ENCODE data around the gene SLC41A2. TPM values are rescaled to one million over a fixed set of nuclear protein-coding genes. Genes with fewer than 3 reads are reported as not detected.

The SLC41A2 gene
- total RNA-seq, 2 experiments from 2014 or later, result 7.9 to 11.1 TPM

DNA sequence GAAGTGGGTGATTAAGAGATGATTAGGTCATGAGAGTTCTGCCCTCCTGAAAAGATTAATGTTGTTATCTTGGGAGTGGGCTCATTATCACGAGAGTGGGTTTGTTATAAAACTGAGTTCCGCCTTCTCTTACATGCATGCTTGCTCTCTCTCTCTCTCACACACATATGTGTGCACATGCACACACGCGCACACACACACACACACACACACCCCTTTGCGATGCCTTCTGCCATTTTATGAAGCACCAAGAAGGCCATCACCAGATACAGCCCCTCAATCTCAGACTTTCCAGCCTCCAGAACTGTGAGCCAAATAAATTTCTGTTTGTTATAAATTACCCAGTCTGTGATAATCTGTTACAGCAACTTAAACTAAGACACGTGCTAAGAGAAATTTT is 5.7 kb upstream of the SLC41A2 start:
- ChIA-PET POLR2A (no interaction called here), CTCF (no interaction called here)
- intact Hi-C loops (cut with DNase I, micrococcal nuclease), result no loop called here
- Mint-ChIP-seq H3K4me3 (no peak overlapping the region), H3K27me3 (peaks cover 20% of the 10 kb centered on the region), H3K9me3 (ENCODE audit: low read depth) (no peaks in the 10 kb centered on the region), H3K36me3 (ENCODE audit: low read depth) (no peaks in the 10 kb centered on the region), H3K4me1 (peaks cover 14% of the 10 kb centered on the region), H3K27ac (no peak overlapping the region)
- ATAC-seq (no peak), DNase-seq (no peak)

- no peak for DNase-seq
- no peak overlapping the region for H3K4me3 Mint-ChIP-seq
- ChIA-PET CTCF (interaction anchor here (0.6 to 1.3 kb wide), 3 partner anchors 93 to 579 kb away, joined by 3 to 4 read pairs (median 4); no protein-coding TSS in a partner anchor), POLR2A (no interaction called here)
- H3K27ac Mint-ChIP-seq, result no peak overlapping the region
- no peak for ATAC-seq
- H3K9me3 Mint-ChIP-seq (ENCODE audit: low read depth), result no peaks in the 10 kb centered on the region
- H3K4me1 Mint-ChIP-seq, result peaks cover 27% of the 10 kb centered on the region
- intact Hi-C loops (cut with DNase I, micrococcal nuclease), result no loop called here
- H3K36me3 Mint-ChIP-seq (ENCODE audit: low read depth), result no peaks in the 10 kb centered on the region
- peaks cover 27% of the 10 kb centered on the region for H3K27me3 Mint-ChIP-seq
These were observed 2.4 kb upstream of the SLC41A2 start for GRCh38 chr12:104960464-104960863.

DNA sequence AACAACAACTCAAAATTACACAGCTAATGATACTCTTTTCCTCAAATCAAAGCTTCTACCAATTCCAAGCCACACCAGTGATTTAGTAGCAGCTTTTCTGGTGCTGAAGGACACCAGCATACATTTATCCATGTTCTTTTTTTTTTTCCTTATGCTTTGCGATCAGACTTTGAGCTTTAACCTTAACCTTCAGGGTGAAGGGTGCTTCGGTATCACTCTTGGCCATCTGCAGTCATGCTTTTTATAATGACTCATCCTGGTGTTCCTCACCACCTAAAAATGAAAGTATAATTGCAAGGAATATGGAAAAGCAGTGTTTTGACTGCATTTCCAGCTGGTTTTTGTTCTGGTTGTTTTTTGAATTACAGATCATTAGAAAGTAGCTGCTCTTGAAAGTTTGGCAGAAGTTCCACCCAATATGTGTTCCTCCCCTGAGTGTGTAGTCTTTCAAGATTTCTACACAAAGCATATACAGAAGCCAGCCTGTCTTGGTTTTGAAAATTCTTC is 1.3 kb upstream of the SLC41A2 start:
- no peak for ATAC-seq
- H3K4me1 Mint-ChIP-seq, result peaks cover 27% of the 10 kb centered on the region
- ChIA-PET POLR2A (interaction anchor here (0.6 kb wide), 1 partner anchor 15 kb away, joined by 4 read pairs; no protein-coding TSS in a partner anchor), CTCF (interaction anchor here (0.5 to 1.9 kb wide), 14 partner anchors 8 to 942 kb away, joined by 3 to 7 read pairs (median 4); no protein-coding TSS in a partner anchor)
- peak overlapping the region; percentile 92 for H3K27ac Mint-ChIP-seq
- peak overlapping the region; percentile 82 for H3K4me3 Mint-ChIP-seq
- no peak for DNase-seq
- peaks cover 27% of the 10 kb centered on the region for H3K27me3 Mint-ChIP-seq
- no peaks in the 10 kb centered on the region for H3K36me3 Mint-ChIP-seq (ENCODE audit: low read depth)
- intact Hi-C loops (cut with DNase I, micrococcal nuclease), result loop anchor here (1.0 to 10.0 kb wide), 9 partner anchors 75 to 822 kb away; partner anchors contain the start of genes CHST11 (in 2 of the 2), APPL2 (in 1 of the 2), NFYB (in 1 of the 2) and WASHC4 (in 1 of the 2)
- H3K9me3 Mint-ChIP-seq (ENCODE audit: low read depth), result no peaks in the 10 kb centered on the region

GRCh38 chr12:104958805-104959334 is 780 bp upstream of the SLC41A2 start:
- Mint-ChIP-seq H3K27ac (peak overlapping the region; percentile 92), H3K9me3 (ENCODE audit: low read depth) (no peaks in the 10 kb centered on the region), H3K36me3 (ENCODE audit: low read depth) (no peaks in the 10 kb centered on the region), H3K4me1 (peaks cover 27% of the 10 kb centered on the region), H3K27me3 (peaks cover 27% of the 10 kb centered on the region), H3K4me3 (peak overlapping the region; percentile 82)
- POLR2A ChIA-PET, result interaction anchor here (0.6 kb wide), 1 partner anchor 16 kb away, joined by 4 read pairs; no protein-coding TSS in a partner anchor
- CTCF ChIA-PET, result interaction anchor here (0.7 to 1.9 kb wide), 12 partner anchors 8 to 577 kb away, joined by 3 to 7 read pairs (median 4); no protein-coding TSS in a partner anchor
- DNase-seq (peak; percentile 16), ATAC-seq (no peak)
- intact Hi-C loops (cut with DNase I, micrococcal nuclease), result loop anchor here (1.0 to 10.0 kb wide), 14 partner anchors 27 to 1118 kb away; partner anchors contain the start of genes CHST11 (in 2 of the 2), NOPCHAP1 (in 2 of the 2), WASHC4 (in 2 of the 2) and APPL2 (in 1 of the 2)

- Mint-ChIP-seq H3K36me3 (ENCODE audit: low read depth) (no peaks in the 10 kb centered on the region), H3K4me3 (peak overlapping the region; percentile 75), H3K27ac (peak overlapping the region; percentile 30), H3K9me3 (ENCODE audit: low read depth) (no peaks in the 10 kb centered on the region), H3K27me3 (peaks cover 20% of the 10 kb centered on the region), H3K4me1 (peaks cover 27% of the 10 kb centered on the region)
- DNase-seq, result peak; percentile 61
- peak; percentile 34 for ATAC-seq
- ChIA-PET POLR2A (no interaction called here), CTCF (interaction anchor here (0.6 to 1.1 kb wide), 2 partner anchors 97 to 229 kb away, joined by 3 to 4 read pairs; no protein-coding TSS in a partner anchor)
- intact Hi-C loops (cut with DNase I, micrococcal nuclease), result loop anchor here (1.0 to 10.0 kb wide), 5 partner anchors 27 to 820 kb away; partner anchors contain the start of genes APPL2 (in 1 of the 2), NFYB (in 1 of the 2) and WASHC4 (in 1 of the 2)
These were observed 430 bp downstream of the SLC41A2 start for GRCh38 chr12:104957719-104958000.

DNA sequence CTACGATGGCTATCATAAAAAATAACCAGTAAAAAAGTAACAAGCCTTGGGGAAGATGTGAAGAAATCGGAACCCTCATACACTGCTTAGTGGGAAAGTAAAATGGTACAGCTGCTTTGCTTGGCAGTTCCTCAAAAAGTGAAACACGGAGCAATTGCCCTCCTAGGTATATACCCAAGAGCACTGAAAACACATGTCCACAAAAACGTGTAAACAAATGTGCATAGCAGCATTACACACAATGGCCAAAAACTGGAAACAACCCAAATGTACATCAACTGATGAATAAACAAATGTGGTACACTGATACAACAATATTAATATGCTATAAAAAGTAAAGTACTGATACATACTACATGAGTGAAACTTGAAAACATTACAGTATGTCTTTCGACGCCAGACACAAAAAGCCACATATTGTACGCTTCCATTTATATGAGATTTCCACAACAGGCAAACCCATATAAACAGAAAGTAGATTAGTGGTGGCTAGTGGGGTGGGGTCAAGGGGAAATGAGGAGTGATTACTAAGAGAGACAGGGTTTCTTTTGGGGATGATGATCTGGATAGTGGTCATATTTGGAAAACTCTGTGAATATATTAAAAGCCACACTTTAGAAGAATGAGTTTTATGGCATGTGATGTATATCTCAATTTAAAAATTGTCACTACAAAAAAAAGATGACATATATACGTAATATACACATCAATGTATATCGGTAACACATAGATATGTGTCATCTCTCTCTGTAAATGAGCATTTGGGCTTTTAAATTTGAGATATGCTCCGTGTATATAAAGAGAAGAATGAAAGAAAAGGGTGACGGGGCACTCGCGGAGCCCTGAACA is 996 bp downstream of the SLC41A2 start:
- DNase-seq (no peak), ATAC-seq (peak; percentile 4)
- intact Hi-C loops (cut with DNase I, micrococcal nuclease), result loop anchor here (1.0 to 10.0 kb wide), 5 partner anchors 27 to 820 kb away; partner anchors contain the start of genes APPL2 (in 1 of the 2), NFYB (in 1 of the 2) and WASHC4 (in 1 of the 2)
- Mint-ChIP-seq H3K4me1 (peaks cover 27% of the 10 kb centered on the region), H3K36me3 (ENCODE audit: low read depth) (no peaks in the 10 kb centered on the region), H3K9me3 (ENCODE audit: low read depth) (no peaks in the 10 kb centered on the region), H3K4me3 (peak overlapping the region; percentile 75), H3K27ac (peak overlapping the region; percentile 30), H3K27me3 (peaks cover 21% of the 10 kb centered on the region)
- ChIA-PET CTCF (interaction anchor here (0.6 to 1.1 kb wide), 2 partner anchors 97 to 228 kb away, joined by 3 to 4 read pairs; no protein-coding TSS in a partner anchor), POLR2A (interaction anchor here (0.7 to 1.0 kb wide), 2 partner anchors 23 to 27 kb away, joined by 4 to 5 read pairs; no protein-coding TSS in a partner anchor)

GRCh38 chr12:104955703-104956102 is 2.4 kb downstream of the SLC41A2 start:
- peaks cover 27% of the 10 kb centered on the region for H3K4me1 Mint-ChIP-seq
- ChIA-PET POLR2A (interaction anchor here (1.0 kb wide), 1 partner anchor 25 kb away, joined by 4 read pairs; no protein-coding TSS in a partner anchor), CTCF (interaction anchor here (1.6 kb wide), 1 partner anchor 24 kb away, joined by 5 read pairs; no protein-coding TSS in a partner anchor)
- H3K9me3 Mint-ChIP-seq (ENCODE audit: low read depth), result no peaks in the 10 kb centered on the region
- no peaks in the 10 kb centered on the region for H3K36me3 Mint-ChIP-seq (ENCODE audit: low read depth)
- no peak for DNase-seq
- H3K4me3 Mint-ChIP-seq, result no peak overlapping the region
- no peak overlapping the region for H3K27ac Mint-ChIP-seq
- H3K27me3 Mint-ChIP-seq, result peaks cover 18% of the 10 kb centered on the region
- no peak for ATAC-seq
- intact Hi-C loops (cut with DNase I, micrococcal nuclease), result loop anchor here (5.0 to 10.0 kb wide), 4 partner anchors 152 to 818 kb away; partner anchors contain the start of genes APPL2 (in 1 of the 2), NFYB (in 1 of the 2) and WASHC4 (in 1 of the 2)

- POLR2A ChIA-PET, result no interaction called here
- Mint-ChIP-seq H3K4me3 (no peak overlapping the region), H3K9me3 (ENCODE audit: low read depth) (no peaks in the 10 kb centered on the region), H3K36me3 (ENCODE audit: low read depth) (no peaks in the 10 kb centered on the region), H3K27me3 (peaks cover 14% of the 10 kb centered on the region), H3K27ac (no peak overlapping the region), H3K4me1 (peaks cover 9% of the 10 kb centered on the region)
- intact Hi-C loops (cut with DNase I, micrococcal nuclease), result loop anchor here in 1 of 2 experiments (10.0 kb wide), 1 partner anchor 259 kb away; no protein-coding TSS in a partner anchor
- no peak for ATAC-seq
- CTCF ChIA-PET, result interaction anchor here (0.6 to 2.5 kb wide), 3 partner anchors 11 to 306 kb away, joined by 3 to 6 read pairs (median 3); no protein-coding TSS in a partner anchor
- DNase-seq, result no peak
These were observed 4.8 kb downstream of the SLC41A2 start for GRCh38 chr12:104953323-104953722.

DNA sequence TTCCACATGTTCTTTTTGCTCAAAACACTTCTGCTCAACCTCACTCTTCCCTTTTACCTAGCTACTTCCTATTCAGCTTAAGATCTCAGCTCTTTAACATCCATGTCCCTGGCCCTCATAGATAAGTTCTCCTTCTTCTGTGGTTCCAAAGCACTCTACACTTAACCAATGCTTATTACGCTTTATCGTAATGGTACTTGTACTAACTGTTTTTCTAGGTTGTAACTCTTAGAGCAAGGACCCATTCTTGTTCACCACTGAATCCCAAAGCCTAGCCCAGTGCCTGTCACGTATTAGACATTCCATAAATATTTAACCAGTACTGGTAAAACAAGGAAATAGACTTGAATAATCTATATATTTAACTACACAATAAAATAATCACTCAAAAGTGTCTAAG is 5.3 kb downstream of the SLC41A2 start:
- ATAC-seq (no peak), DNase-seq (no peak)
- no peaks in the 10 kb centered on the region for H3K9me3 Mint-ChIP-seq (ENCODE audit: low read depth)
- H3K36me3 Mint-ChIP-seq (ENCODE audit: low read depth), result no peaks in the 10 kb centered on the region
- peaks cover 9% of the 10 kb centered on the region for H3K4me1 Mint-ChIP-seq
- H3K4me3 Mint-ChIP-seq, result no peak overlapping the region
- ChIA-PET CTCF (interaction anchor here (2.5 kb wide), 1 partner anchor 10 kb away, joined by 6 read pairs; no protein-coding TSS in a partner anchor), POLR2A (no interaction called here)
- intact Hi-C loops (cut with DNase I, micrococcal nuclease), result loop anchor here in 1 of 2 experiments (10.0 kb wide), 1 partner anchor 258 kb away; no protein-coding TSS in a partner anchor
- H3K27me3 Mint-ChIP-seq, result peaks cover 14% of the 10 kb centered on the region
- no peak overlapping the region for H3K27ac Mint-ChIP-seq

- no peak for ATAC-seq
- no peak overlapping the region for H3K27ac Mint-ChIP-seq
- H3K4me3 Mint-ChIP-seq, result no peak overlapping the region
- ChIA-PET CTCF (no interaction called here), POLR2A (no interaction called here)
- intact Hi-C loops (cut with DNase I, micrococcal nuclease), result loop anchor here in 1 of 2 experiments (10.0 kb wide), 1 partner anchor 257 kb away; no protein-coding TSS in a partner anchor
- no peaks in the 10 kb centered on the region for H3K9me3 Mint-ChIP-seq (ENCODE audit: low read depth)
- H3K27me3 Mint-ChIP-seq, result peaks cover 11% of the 10 kb centered on the region
- H3K4me1 Mint-ChIP-seq, result peaks cover 3% of the 10 kb centered on the region
- DNase-seq, result no peak
- no peaks in the 10 kb centered on the region for H3K36me3 Mint-ChIP-seq (ENCODE audit: low read depth)
These were observed 6.2 kb downstream of the SLC41A2 start for GRCh38 chr12:104951759-104952509.
